Activated CD4-positive, alpha-beta T cell treated with anti-CD3 and anti-CD28 coated beads, Interleukin-2, Interleukin-4, amounts not matched to agents 100 ng/mL and 50 ng/mL, durations not matched to agents 16 hours and 8 hours (primary cell): ENCODE data around the gene ENTPD1.
"Not testable (repeated sequence)": the region's sequence is repeated elsewhere in the genome, so short reads cannot be mapped to it uniquely, and the experiment has no call there.

Experiments
- DNase-seq: peaks from one replicate; pipeline ENCODE4 v3.0.0-alpha.2; 2020; ENCODE audit warnings: low spot score

Gene ENTPD1, protein sequence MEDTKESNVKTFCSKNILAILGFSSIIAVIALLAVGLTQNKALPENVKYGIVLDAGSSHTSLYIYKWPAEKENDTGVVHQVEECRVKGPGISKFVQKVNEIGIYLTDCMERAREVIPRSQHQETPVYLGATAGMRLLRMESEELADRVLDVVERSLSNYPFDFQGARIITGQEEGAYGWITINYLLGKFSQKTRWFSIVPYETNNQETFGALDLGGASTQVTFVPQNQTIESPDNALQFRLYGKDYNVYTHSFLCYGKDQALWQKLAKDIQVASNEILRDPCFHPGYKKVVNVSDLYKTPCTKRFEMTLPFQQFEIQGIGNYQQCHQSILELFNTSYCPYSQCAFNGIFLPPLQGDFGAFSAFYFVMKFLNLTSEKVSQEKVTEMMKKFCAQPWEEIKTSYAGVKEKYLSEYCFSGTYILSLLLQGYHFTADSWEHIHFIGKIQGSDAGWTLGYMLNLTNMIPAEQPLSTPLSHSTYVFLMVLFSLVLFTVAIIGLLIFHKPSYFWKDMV

DNA sequence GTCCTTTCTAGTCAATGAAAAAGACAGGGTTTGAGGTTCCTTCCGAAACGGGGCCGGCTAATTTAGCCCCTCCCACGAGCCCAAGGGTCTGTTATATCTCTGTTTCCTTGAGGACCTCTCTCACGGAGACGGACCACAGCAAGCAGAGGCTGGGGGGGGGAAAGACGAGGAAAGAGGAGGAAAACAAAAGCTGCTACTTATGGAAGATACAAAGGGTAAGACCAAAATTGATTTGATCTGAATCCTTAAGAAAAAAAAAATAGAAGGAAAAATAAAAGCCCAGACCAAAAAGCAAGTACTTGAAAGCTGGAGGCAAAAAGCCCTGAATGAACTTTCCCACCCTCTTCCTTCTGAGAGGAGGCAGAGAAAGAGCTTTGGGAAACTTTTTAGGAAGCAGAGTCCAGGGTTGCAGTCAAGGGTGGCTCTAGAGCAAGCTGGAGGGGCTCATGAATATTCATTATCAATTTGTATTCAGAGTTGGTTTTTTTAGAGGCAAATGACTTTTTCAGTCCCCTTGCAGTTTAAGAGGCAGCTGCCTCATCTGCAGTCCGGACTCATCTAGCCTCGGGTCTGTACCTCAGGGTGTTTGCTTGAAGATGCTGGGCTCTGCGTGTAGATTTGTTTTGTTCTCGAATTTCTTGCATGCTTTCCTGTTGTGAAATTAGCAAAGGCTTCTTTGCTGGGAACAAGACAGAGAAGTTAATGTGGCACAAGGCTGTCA, at the start of gene ENTPD1:
TSS of gene ENTPD1 (plus strand) at position 123 of the 721 bp plus-strand sequence. CDS start at position 200, 77 bp downstream.
- peak; percentile 10 for DNase-seq

DNA sequence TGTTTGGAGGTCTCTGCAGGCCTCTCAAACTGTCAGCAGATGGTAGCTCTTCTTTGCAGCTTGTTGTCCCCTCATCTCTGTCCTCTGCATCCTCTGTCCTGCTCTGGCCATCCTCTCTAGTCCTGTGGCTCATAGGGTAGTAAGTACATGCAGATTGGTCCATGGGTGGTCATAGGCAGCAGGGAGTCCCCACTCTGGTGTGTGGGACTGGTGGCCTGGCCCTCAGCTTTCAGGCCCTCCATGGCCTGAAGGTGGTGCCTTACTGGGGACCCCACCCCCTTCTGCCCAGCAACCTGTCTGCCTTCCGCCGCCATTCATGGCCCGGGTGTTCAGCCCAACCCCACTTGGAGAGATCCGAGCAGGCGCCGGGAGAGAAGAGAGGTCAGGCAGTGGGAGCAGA, 49.4 kb upstream of the ENTPD1 start:
- DNase-seq, result no peak

DNA sequence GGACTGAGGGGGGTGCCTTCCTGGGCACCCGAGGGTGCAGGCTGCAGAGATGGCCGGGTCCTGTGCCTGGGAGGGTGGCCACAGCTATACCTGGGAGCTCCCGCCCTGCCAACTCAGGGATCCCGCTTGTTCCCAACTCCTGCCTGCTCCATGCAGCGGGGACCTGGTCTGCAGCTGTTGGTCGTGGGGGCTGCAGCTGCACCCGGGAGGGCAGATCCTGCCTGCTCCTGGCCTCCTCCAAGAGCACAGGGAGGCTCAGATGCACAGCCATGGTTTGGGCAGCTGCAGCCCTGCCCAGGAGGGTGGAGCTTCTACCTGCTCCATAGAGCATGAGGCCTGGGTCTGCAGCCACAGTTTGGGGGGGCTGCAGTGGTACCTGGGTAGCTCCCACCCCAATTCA, 49.0 kb upstream of the ENTPD1 start:
- DNase-seq, result no peak

DNA sequence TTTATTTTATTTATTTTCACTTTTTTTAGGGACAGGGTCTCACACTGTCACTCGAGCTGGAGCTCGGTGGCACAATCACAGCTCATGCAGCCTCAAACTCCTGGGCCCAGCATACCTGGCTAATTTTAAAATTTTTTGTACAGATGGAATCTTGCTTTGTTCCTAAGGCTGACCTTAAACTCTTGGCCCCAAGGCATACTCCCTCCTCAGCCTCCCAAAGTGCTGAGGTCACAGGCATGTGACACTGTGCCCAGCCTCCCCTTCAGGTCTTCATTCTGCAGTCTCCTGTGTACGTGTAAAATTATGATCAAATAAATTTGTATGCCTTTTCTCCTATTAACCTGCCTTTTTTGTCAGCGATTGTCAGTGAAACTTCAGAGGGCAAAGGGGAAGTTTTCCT, 44.5 kb upstream of the ENTPD1 start:
- no peak for DNase-seq

DNA sequence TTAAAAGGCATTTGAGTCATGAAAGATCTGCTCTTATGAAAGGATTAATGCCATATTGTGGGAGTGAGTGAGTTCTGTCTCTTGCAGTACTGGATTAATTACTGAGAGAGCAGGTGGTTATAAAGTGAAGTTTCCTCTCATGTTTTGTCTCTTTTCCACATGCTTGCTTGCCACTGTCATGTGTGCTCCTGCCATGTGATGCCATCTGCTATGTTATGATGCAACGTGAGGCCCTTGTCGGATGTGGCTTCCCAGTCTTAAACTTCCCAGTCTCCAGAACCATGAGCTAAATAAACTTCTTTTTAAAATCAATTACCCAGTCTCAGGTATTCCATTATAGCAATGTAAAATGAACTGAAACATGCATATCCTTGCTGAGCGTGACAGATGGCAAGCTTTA, 39.5 kb upstream of the ENTPD1 start:
- no peak for DNase-seq

DNA sequence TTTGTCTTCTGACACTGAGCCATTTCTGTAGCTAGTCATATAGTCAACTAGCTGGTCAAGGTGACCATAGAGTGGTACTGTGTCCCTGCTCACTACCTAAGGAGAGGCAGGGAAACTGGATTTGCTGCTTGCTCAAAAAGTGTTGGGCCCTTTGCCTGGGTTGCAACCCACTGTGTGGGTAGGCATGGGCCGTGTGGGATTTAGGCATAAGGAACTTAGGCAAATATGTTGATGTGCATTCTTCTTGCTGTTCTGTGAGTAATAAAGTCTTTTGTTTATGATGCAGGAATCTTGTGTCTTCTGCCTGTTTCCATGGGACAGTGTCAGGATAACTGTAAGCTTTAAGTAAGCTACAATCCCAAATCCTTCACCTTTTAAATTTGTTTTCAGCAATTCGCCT, 39.1 kb upstream of the ENTPD1 start:
- DNase-seq, result no peak

DNA sequence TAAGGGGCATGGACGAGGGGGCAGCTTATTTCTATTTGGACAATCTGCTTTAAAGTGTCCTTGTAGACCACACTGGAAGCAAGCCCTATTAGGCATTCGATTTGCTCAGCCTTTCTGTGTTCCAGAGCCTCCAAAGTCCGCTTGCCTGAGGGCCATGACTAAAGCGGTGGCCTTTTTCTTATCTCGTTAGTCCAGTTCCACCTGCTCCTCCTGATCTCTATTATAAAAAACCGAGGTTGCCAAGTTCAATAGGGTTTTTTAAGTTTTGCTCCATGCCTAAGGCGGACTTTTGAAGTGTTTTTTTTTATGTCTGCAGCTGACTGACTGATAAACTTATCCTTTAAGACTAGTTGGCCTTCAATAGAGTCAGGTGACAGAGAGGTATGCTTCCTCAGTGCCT, 35.2 kb upstream of the ENTPD1 start:
- not testable (repeated sequence) for DNase-seq

DNA sequence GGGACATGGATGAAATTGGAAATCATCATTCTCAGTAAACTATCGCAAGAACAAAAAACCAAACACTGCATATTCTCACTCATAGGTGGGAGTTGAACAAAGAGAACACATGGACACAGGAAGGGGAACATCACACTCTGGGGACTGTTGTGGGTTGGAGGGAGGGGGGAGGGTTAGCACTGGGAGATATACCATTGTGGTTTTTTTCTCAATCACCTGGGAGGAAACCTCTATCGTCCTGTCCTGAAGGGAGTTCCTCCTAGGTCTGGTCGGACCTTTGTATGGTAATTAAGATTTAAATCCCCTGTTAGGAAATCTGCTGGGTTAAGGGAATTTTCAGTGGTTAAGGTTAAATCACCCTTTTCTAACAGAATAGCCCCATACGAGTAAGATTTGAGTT, 33.5 kb upstream of the ENTPD1 start:
- not testable (repeated sequence) for DNase-seq

DNA sequence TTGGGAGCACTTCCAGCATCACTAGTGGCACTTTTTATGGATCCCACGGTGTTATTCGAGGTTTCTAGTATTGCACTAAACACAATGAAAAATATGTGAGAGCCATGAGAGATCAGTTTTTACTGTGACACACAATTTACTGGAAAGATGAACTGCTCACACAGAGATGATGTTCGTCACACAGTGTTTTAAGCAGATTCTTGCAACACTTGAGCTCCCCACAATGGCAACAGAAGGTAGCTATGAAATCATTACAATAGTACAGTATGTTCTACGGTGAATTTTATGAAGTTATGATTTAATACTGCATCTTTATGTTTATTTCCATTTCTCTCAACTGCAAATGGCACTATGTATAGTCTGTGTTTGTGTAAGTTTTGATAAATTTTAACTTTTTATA, 27.4 kb upstream of the ENTPD1 start:
- no peak for DNase-seq

DNA sequence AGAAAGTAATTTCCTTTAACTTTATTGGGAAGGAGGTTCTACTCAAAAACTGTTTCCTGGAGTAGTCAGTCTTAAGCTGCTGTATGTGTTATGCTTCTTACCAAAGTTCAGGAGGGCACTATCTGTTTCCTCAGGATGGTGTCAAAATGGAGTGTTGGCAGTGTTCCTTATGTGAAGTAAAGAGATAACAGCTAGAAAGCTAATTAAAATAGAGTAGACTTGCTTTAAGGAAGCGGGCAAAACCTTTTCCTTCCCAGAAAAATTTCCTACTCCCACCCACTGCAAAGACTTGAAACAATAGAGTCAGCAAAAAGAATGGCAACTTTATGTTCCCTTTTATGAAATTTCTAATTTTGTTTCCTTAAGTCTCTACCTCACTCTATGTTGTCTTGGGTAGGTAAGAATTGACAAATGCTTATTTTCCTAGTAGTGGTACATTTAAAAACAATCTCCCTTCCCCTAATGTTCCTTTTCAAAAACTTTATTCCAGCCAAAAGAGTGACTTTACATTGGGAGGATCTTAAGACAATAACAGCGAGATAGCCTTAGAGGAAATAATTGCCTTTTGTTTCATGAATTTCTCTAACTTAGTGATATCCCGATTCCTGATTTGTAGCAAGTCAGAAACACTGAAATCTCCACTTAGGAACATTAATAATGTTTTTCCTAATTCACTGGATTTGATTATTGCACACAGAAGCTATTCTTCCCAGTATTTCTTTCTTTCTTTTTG, 26.5 kb upstream of the ENTPD1 start:
- no peak for DNase-seq

DNA sequence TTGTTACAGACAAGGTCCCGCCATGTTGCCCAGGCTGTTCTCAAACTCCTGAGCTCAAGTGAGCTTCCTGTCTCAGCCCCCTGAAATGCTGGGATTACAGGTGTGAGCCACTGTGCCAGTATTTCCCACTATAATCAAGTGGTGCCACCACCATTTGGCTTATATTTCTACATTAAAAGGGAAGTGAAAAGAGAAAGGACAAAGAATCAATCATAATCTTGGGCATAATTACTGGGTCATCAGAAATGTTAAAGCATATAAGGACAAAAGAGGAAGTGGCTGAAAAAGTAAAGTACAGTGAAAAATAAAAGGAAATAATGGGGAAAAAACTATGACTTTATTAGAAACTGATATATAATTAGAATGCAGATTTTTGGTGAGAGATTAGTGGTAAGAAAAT, 25.7 kb upstream of the ENTPD1 start:
- no peak for DNase-seq

DNA sequence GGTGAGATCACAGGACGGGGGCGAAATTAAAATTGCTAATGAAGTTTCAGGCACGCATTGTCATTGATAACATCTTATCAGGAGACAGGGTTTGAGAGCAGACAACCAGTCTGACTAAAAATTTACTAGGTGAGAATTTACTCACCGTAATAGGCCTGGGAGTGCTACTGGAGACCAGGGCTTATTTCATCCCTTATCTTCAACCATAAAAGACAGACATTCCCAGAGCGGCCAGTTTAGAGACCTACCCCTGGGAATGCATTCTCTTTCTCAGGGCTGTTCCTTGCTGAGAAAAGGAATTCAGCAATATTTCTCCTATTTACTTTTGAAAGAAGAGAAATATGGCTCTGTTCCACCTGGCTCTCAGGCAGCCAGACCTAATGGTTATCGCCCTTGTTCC, 23.1 kb upstream of the ENTPD1 start:
- DNase-seq, result not testable (repeated sequence)

DNA sequence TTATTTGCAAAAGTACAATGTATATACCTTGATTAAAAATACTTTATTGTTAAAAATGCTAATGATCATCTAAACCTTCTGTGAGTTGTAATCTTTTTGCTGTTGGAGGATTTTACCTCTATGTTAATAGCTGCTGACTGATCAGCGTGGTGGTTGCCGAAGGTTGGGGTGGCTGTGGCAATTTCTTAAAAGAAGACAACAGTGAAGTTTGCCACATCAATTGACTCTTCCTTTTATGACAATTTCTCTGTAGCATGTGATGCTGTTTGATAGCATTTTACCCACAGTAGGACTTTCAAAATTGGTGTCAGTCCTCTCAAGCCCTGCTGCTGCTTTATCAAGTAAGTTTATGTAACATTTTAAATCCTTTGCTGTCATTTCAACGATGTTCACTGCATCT, 16.9 kb upstream of the ENTPD1 start:
- peak; percentile 19 for DNase-seq

DNA sequence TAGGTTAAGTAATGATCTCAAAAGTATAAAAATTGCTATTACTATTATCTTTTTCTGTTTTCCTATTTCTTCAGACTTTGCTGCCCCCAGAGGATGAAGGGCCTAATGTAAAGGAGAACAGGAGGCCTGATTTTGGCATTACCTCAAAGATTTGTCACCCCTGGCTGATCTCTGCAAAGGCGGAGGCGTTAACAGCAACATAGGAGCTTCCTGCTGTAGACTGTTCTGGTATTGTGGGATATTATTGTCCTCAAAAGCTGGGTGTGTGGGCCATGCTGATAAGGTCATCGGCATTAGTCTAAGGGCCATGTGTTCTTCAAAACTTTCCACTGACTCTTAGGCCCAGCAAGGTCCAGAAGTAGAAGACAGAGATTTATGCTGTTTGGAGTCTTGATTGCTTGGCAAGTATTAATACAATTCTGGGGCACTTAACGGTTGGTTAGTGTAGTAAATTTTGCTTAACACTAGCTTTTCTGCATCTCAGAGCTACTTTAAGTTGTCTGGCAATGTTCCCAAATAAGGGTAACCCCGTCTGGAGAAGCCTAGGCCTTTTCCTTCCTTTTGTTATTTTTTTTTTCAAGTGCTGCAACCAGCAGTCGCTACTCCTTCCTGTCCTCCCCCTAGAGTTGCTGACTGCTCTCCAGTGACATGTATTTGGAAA, 14.0 kb upstream of the ENTPD1 start:
- no peak for DNase-seq

DNA sequence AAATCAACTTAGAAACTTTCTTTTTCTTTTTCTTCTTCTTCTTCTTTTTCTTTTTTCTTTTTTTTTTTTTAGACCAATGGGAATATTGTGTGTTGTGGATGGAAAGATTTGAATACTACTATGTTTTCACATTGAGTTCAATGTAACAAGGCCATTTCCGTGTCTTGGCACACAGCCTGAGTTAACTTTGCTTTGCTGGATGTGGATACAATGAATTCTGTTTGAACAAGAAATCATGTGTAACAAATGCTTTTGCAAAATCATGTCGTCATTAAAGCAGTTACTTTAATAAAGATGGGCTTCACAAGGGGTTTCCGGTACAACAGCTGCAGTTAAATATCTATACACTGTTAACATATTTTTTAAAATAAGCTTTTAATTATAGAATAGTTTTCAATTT, 13.5 kb upstream of the ENTPD1 start:
- no peak for DNase-seq

DNA sequence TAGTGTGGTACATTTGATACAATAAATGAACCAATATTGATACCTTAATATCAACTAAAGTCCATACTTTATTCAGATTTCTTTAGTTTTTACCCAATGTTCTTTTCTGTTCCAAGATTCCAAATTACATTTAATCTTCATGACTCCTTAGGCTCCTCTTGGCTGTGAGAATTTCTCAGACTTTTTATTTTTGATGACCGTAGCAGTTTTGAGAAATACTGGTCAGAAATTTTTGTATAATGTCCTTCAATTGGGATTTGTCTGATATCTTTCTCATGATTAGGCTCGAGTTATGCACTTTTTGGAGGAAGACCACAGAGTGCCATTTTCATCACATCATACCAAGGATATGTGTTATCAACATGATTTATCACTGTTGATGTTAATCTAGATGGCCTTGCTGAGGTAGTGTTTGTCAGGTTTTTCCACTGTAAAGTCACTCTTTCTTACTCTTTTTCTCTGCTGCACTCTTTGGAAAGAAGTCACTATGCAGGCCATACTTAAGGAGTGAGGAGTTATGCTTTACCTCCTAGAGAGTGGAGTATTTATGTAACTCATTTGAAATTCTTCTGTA, 12.9 kb upstream of the ENTPD1 start:
- no peak for DNase-seq

DNA sequence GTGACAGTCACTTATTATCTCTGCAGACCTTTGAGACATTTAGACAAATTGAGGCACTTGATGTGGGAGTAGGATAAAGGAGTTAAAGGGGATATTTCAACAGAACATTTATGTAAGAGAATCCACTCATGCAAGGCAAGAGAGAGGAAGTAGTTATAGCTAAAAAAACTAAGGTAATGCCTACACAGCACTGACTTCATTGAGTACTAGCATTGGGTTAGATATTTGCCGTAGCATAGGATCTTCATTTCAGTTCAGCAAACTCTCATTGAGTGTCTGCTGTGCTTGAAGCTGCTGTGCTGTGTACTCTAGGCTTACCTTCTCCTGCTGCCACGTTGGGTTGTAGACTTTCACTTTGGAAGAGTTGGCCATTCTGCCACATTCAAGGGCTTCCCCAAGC, 10.5 kb upstream of the ENTPD1 start:
- no peak for DNase-seq

DNA sequence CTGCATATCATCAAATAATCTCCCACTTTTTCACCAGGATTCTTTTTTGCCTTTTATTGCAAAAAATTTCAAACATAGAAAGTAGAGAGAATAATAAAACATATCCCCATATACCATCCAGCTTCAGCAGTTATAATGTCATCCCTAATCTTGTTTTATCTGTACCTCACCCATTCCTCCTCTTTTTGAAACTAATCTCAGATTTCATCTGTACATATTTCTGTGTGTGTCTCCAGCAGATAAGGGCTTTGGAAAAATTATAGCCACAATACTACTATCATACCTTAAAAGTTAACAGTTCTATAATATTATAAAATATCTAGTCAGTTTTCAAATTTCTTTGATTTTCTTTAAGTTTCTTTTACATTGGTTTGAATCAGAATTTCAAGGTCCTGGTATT, 7.6 kb upstream of the ENTPD1 start:
- DNase-seq, result no peak

DNA sequence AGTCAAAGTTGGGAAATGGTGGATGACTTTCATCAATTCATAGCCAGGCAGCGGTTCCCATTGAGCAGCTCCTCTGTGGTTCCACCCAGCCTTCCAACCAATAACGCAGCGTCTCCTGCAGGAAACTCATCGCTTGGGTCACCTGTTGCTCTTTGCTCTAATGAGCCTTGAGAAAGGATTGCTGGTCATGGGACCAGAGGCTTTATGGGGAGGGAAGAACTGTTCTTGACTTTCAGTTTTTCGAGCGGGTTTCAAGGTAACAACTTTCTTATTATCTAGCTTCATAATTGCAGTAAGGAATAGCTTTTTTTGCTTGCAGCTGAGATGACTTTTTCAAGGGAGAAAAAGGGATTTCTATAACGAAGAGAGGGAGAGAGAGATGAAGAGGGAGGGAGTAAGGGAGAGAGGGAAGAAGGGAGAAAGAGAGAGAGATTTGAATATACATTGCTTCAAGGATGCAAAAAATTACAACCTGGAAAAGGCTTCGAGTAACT, 405 bp upstream of the ENTPD1 start:
- peak; percentile 13 for DNase-seq

DNA sequence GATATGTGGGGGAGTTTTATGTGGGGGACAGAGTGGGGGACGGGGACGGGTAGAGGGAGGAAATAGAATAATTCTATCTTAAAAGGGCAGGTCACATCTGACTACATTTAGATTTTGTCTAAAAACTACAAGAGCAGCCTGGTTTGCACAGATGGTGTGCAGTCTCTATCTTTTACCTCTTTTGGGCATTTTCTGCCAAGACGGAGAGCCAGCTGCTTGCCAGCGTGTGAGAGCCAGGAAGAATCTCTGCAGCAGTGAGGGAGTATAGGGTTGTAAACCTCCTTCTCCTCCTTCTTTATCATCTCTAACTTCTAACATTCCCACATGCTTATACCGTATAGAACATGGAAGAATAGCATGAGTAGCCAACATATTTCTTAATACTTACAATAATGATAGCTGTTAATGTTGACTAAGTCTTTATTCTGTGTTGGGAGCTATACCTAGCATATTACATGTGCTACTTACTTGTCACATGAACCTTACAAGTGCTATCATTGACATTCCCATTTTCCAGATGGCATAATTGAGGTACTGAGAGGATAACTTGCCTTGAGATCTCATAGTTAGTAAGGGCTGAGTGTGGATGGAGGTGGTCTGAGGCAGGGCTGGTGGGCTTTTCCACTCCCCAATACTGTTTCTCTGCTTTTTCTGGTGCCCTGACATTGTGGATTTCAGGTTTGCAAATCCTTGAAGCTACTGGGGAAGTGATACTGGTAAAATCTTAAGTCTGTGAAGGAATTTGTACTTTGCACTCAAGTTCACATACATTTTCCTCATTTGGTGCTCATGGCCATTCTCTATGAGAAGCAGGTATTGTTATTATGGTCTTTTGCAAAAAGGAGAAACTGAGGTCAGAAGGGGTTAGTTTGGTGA, 1.1 kb downstream of the ENTPD1 start:
- no peak for DNase-seq
